Adrenal gland (tissue), 5 donors: ENCODE data around the gene SAMD1.

Source experiments
- POLR2A ChIP-seq, 2 donors: fragments of 450-650 bp; IDR thresholded peaks; one replicate each; pipeline ENCODE4 v1.6.1; 2017; ENCODE audit warnings: antibody characterized with exemption in 2 of 2, mild to moderate bottlenecking in 2 of 2, moderate library complexity in 1 of 2
- TF ChIP-seq, protein P1 (sequence below), 6 experiments: fragments of 450-650 bp in 4 of 6; fragments of 200-600 bp in 2 of 6; sonication (generic) in 1 of 6; IDR thresholded peaks; 1 replicate in 5 of 6; 2 replicates in 1 of 6; pipeline versions ENCODE4 v1.5.1 to v1.8.0; 2016 to 2021; ENCODE audit warnings: antibody characterized with exemption in 6 of 6, mild to moderate bottlenecking in 2 of 6, moderate library complexity in 1 of 6
- donor health status: DM: no; HTN: no; CAD: no.

DNA sequence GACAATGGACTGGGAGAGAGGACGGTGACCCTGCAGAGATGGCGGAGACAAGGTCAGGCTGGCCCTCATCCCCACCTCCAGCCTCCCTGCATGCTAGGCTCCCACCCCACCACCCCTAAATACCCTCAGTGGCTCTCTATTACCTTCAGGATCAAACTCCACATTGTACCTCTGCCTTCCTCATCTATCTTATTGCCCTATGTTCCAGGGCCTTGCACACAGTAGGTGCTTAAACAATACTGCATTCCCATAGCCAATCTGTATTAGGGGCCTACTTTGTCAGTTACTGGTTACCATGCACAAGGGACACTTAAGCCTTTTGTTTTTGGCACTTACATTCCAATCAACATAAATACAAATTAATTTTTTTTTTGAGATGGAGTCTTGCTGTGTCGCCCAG lies 35.2 kb downstream of the SAMD1 start:
- TF ChIP-seq, protein P1, sequence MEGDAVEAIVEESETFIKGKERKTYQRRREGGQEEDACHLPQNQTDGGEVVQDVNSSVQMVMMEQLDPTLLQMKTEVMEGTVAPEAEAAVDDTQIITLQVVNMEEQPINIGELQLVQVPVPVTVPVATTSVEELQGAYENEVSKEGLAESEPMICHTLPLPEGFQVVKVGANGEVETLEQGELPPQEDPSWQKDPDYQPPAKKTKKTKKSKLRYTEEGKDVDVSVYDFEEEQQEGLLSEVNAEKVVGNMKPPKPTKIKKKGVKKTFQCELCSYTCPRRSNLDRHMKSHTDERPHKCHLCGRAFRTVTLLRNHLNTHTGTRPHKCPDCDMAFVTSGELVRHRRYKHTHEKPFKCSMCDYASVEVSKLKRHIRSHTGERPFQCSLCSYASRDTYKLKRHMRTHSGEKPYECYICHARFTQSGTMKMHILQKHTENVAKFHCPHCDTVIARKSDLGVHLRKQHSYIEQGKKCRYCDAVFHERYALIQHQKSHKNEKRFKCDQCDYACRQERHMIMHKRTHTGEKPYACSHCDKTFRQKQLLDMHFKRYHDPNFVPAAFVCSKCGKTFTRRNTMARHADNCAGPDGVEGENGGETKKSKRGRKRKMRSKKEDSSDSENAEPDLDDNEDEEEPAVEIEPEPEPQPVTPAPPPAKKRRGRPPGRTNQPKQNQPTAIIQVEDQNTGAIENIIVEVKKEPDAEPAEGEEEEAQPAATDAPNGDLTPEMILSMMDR (IDR thresholded peaks at IDR 0.05), result no peak
- no peak for TF ChIP-seq POLR2A (IDR thresholded peaks at IDR 0.05)
